Limb (tissue), 2 donors: ENCODE measurements around the gene ACACB.
A peak's percentile ranks its signal among the peaks of the same experiment; 100 is the strongest.

Source experiments
- DNase-seq, 2 donors: peaks; one replicate each; pipeline ENCODE4 v3.0.0-alpha.2; 2016; ENCODE audit errors: extremely low spot score in 2 of 2

ACACB gene

DNA sequence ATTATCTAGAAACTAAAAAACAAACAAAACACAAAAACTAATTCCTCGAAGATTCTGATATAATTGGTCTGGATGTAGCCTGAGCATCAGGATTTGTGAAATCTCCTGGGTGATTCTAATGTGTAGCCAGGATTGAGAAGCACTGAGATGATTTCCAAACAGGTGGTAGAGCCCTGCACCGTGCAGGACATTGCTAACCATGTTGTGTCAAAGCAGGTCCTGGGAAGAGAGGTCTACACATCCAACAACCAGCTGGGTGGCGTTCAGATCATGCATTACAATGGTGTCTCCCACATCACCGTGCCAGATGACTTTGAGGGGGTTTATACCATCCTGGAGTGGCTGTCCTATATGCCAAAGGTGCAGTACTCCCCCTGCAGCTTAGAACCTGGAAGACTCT is 136.4 kb downstream of the ACACB start:
- DNase-seq, result no peak

DNA sequence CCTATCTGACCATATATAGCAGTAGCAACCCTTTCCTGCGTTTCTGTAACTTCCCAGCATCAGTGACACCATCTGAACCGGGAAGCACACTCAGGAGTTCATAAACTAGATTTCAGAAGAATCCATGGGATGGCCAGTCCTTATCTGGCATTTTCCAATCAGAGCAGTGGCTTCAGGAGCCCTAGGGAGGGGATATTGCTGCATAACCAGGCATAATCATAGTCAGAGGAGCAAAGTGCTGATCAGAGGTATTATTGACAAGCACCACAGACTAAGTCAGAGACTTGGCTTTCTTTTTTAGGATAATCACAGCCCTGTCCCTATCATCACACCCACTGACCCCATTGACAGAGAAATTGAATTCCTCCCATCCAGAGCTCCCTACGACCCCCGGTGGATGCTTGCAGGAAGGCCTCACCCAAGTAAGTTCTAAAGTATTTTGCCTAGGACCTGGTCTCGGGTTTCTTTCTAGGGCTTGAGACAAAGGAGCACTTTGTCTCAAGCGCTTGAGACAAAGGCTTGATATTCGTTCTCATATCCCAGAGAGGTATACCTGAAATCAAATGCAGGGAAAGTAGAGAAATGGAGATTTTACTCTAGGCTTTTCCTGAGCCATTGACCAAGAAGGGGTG is 137.6 kb downstream of the ACACB start:
- DNase-seq, result no peak

DNA sequence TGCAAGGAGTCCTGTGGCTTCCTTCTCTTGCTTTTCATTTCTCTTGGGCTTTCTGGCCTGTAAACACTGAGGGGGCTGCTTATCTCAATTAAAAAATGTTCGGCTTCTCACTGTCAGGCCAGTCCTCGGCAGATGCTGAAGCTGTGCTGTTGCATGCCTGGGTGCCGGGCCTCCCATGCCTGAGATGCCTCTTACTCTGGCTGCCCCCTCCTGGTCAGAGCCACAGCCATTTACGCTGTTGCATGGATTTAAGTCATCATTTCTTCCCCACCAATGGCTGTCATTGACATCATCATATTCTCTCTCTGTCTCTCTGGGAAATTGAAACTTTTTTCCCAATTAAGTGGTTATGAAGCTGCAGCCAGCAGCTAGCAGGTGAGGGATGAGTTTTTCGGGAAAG is 139.0 kb downstream of the ACACB start:
- DNase-seq, result no peak

DNA sequence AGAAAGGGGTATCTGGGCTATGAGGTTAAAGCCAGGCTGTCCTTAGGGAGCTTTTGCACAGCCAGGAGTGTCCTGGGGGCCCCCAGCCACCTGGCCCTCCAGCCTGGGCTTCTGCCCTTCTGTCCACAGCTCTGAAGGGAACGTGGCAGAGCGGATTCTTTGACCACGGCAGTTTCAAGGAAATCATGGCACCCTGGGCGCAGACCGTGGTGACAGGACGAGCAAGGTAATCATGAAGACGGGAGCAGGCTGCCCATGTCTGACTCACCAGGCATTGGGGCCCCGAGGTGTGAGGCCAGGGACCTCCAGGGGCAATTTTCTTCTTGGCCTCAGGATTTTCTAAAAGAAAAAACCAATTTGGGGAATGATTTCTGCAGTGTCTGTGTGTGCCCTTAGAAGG is 139.6 kb downstream of the ACACB start:
- DNase-seq, result no peak

DNA sequence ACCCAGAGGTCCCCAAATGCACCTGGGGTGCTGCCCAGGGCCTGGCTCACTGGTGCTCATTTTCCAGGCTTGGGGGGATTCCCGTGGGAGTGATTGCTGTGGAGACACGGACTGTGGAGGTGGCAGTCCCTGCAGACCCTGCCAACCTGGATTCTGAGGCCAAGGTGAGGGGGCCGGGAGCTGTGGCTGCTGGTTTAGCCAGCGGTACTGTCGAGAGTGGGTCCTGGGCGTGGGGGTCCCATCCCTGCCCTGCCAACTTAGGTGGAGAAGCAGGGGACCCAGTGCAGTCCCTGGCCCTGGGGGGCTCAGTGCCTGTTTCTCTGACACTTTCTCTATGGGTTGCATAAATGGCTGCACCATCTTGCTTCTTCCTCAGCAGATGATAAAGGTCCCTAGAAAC is 141.8 kb downstream of the ACACB start:
- no peak for DNase-seq

DNA sequence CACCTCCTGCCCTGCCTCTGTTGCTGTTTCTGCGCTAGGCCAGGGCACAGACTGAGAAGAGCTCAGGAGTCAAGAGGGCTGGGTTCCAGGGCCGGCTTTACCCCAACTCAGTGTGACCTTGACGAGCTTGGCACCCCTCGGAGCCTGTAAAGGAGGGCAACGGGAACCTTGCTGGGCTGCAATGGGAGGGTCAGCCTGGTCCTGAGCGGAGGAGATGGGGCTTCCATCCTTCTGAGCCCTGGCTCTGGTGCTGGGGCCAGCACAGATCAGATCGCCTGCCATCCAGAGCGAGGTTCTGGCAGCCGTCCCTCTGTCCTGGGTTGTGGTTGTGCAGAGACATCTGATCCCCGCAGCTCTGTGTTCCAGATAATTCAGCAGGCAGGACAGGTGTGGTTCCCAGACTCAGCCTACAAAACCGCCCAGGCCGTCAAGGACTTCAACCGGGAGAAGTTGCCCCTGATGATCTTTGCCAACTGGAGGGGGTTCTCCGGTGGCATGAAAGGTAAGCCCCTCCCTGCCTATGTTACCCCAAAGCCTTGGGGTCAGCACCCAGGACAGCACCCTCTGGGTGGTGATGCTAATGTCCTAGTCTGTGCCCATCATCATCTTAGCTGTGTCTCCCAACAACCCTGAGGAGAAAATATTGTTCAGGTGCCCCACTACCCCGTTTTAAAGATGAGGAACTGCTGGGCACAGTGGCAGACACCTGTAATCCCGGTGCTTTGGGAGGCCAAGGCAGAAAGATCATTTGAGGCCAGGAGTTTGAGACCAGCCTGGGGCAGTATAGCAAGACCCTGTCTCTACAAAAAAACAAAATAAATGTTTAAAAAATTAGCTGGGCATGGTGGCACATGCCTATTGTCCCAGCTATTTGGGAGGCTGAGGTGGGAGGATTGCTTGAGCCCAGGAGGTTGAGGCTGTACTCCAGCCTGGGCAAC is 142.5 kb downstream of the ACACB start:
- no peak for DNase-seq

DNA sequence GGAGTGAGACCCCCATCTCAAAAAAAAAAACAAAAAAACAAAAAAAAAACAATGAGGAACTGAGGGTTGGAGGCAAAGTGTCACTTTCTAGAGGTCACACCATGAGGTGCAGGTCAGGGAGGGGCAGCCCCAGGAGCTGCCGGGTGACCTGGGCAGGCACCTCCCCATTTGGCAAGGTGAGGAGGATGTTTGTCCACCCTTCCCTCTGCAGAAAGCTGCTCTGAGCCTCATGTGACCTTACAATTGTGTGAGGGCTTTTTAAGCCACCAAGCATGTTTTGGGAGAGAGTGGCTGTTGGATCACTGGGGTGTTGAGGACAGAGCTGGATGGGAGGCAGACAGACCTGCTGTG is 143.1 kb downstream of the ACACB start:
- no peak for DNase-seq

DNA sequence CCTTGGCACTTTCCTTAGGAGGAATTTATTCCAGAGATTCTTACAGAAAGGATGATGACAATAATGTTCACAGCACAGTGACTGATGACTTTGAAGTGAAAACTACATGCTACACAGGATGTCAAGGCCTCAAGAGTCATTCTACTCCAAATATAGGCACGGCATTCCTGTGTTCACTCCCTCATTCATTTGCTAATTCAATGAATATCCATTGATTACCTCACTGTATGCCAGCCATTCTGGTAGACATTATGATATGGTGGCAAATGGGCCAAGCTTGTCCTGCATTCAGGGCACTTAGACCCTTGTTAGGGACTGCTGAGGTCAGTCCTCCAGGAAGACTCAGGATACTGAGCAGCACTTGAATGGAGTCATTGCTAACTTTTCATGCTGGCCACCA is 144.7 kb downstream of the ACACB start:
- no peak for DNase-seq

DNA sequence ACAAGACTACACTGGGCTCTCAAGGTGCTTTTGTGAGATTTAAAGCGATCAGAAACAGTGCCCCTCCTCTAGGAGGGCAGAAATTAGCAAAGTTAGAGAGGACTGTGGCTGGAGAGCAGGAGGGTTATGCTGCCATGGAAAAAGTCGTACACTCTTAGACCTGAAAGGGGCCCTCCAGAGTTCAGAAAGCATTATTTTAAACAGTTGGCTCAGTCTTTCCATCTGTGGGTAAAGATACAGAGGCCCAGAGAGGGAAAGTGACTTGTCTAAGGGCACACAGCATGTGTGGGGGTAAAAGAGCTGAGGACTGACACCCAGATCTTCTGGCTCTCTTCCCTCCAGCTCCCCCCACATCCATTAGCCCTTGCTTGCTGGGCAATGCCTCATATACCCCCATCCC is 145.6 kb downstream of the ACACB start:
- DNase-seq, result no peak

DNA sequence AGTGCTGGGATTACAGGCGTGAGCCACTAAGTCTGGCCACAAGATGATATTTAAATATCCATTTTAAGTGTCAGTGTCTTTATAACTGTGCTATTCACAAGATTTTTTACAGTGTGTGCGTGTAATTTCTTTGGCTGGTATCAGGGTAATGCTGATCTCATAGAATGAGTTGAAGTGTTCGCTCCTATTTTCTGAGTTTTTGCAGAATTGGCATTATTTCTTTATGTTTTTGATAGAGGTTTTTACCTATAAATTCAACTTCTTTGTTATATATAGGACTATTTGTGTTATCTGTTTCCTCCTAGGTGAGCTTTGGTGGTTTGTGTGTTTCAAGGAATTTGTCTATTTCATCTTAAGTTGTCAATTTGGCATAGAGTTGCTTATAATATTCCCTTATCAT is 147.1 kb downstream of the ACACB start:
- DNase-seq, result no peak

DNA sequence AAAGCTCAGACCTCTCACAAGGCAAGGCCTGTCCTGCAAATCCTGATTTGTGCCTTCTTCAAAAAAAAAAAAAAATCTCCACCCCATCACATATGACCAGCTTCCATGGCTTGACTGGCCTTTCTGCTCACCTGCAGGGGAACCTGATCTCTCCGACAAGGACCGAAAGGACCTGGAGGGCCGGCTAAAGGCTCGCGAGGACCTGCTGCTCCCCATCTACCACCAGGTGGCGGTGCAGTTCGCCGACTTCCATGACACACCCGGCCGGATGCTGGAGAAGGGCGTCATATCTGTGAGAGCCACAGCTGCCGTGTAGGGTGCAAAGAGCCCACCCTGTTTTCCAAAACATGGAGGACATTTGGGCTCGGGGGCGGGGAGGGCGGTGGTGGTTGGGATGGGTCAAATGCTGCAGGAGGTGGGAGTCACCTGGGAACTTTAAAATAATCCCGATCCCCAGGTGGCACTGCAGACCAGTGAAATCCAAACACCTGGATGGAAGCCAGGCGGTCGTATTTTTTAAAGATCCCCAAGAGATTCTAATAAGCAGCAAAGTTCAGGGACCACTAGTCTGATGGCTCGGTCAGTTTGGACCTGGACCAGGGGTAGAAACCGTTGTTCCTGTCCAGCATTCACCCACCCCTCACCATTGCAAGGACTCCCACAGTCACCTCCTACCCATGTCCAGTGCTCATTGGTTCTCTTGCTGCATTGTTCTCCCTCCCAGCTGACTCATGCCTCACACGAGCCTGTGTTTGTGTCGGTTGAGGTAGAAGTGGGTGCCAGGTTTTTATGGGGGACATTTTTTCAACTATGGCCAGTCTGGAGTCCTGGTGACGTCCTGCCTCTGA is 147.9 kb downstream of the ACACB start:
- DNase-seq, result peak; percentile 65 to 79

DNA sequence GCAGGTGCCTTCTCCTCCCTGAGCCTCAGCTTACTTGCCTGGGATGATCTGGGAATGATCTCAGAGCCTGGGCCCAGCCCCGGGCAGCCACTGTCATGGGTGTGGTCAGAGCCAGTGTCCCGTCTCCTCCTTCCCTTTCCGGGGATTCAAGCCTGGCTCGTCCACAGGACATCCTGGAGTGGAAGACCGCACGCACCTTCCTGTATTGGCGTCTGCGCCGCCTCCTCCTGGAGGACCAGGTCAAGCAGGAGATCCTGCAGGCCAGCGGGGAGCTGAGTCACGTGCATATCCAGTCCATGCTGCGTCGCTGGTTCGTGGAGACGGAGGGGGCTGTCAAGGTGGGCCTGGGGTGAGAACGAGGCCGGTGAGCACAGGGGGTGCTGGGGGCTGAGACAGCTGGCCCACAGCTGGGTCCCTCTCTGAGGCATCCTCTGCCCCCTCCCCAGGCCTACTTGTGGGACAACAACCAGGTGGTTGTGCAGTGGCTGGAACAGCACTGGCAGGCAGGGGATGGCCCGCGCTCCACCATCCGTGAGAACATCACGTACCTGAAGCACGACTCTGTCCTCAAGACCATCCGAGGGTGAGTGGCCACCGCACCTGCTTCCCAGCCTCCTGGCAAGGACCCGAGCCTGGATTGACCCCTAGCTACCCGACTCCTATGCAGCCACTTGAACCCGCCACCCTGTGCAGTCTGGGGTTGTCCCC is 148.7 kb downstream of the ACACB start:
- no peak for DNase-seq

DNA sequence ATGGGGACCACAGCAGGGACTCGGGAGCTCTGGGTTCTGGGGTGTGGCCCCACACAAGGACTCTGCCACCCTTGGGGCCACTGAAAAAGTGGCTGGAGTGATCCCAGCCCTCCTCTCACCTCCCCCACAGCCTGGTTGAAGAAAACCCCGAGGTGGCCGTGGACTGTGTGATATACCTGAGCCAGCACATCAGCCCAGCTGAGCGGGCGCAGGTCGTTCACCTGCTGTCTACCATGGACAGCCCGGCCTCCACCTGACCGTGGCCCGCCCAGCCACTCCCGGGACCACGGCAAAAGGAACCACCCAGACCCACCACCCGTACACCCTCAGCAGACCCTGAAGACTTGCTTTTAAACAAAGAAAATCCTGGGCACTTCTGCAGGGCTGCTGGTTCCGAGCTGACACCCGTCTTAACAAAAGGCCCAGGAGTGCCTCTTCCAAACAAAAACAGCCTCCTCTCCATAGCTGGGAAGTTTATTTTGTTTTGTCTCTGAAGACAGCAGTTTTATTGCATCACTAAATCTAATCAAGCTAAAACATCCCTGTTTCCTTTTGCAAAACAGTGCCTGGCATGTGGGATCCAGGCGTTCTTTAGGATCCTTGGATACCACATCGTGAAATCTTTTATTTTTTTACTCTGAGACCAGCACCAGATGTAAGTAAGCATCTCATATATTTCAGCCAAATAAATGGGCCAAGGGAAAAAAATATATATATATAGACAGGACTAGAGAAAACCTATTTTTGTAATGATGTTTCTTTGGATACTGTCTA is 149.9 kb downstream of the ACACB start:
- no peak for DNase-seq

DNA sequence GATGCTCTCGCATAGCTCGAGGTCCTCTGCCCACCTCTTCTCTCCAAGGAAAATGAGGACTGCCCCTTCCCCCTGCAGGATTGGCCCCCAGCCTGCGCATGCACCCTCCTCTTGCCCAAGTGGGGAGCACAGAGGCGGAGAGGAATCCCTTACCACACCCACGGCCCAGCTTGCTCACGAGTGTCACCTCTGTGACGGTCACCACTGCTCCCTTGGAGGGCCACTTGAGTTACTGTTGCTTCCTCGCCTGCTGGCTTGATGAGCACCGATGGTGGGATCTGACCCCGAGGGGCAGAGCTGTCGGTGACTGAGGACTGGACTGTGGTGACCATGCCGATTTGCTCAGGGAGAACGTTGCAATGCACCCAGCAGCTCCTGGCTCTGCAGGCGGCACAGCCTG is 151.0 kb downstream of the ACACB start:
- no peak for DNase-seq

DNA sequence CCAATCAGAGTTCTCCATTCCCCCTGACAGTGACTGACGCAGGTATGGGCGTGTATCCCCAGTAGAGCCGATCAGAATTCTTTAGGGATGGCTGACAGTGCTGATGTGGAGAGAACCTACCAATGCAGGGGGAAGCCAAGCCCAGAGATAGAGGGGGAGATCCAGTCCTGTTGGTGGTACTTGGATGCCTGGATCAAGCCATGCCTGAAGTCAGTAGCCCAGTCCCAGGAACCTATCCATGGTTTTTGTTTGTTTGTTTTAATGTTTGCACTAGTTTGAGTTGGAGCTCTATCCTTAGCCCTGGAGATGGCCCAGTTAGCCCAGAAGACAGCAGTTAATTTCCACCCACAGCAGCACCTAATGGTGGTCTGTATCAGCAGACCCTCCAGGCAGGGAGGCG is 152.5 kb downstream of the ACACB start:
- no peak for DNase-seq

DNA sequence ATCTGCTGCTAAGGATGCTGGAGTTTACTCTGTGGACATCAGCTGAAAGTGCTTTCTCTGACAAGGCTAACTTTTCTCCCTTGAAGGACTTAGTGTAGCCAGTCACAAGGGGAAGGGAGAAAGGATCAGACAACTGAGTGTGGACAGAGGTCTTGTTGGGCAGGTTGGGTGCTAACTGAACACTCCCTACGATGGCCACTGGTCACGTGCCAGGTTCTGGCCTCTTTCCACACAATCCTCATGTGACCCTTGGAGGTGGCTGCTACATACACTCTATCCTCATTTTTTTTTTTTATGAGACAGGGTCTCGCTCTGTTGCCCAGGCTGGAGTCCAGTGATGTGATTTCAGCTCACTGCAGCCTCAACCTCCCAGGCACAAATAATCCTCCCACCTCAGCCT is 153.0 kb downstream of the ACACB start:
- no peak for DNase-seq

DNA sequence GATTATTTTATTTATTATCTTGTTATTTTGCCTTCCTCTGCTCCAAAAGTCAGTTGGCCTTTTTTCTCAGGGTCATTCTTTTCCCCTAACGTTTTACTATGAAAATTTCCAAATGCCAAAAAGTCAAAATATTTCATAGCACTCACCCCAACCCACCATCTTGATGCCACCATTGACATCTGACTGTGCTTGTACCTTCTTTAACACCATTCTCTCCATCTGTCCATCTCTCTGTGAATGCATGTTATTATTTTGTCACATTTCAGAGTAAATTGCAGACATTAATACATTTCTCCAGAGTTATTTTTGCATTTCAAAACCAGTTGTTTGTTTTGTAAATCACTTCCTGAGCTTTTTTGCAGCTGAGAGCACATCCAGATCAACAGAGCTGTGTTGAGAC is 154.1 kb downstream of the ACACB start:
- no peak for DNase-seq

DNA sequence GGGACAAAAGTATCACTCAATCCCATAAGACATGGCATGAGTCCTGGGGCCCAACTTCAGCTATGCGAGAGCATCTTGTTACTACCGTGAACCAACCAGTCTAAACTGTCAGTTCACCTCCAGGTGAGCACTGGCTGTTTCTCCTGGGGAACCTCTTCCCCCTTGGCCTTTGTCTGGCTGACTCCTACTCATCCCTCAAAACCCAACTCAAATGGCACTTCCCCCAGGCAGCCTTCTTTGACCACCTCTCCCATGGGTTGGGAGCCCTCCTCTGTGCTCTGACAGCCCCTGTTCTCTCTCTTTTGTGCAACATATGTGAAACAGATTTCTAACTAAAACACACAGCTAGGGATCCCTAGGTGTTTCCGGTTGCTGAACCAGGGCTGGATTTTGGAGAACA is 155.0 kb downstream of the ACACB start:
- DNase-seq, result no peak

DNA sequence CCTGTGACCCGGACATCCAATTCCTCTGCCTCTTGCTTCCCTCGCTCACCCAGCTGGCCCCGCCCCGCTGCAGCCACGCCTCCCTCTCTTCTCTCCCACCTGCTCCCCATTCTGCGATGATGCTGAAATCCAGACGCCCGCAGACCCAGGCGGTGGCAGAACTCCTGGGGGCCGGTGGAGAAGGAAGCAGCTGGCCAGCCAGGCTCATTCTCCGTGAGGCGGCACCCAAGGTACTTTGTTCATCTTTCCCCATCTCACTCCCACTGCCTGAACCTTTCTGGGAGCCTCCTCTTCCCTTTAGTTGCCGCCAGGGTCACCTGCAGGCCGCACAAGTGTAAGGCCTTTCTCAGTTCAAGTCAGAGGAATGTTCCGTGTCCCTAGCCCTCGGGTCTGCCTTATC is 157.0 kb downstream of the ACACB start:
- DNase-seq, result no peak

DNA sequence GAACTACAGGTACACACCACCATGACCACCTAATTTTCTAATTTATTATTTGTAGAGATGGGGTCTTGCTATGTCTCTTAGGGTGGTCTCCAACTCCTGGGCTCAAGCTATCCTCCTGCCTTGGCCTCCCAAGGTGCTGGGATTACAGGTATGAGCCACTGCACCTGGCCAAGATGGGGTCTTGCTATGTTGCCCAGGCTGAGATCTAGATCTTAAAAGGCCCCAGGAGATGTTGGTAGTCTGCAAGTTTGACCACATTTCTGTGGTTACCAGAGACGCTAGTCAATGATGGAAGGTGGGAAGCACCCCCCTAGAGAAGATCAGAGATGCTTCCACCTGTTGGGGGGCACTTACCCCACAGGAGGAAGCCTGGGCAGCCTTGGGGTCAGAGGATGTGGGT is 158.0 kb downstream of the ACACB start:
- no peak for DNase-seq

DNA sequence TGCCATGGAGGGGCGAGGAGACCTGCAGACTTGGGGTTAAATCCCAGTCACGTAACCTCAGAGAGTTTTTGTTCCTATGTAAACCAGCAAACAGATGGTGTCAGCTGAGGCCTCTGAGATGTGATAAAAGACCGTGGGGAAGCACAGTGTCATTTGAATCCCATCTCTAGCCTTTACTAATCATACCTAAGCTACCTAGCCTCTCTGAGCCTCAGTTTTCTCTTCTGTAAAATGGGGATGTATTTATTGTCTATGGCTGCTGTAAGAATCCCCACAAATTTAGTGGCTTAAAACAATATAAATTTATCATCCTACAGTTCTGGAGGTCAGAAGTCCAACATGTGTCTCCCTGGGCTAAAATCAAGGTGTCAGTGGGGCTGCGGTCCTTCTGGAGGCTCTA is 158.8 kb downstream of the ACACB start:
- DNase-seq, result no peak
